Smooth muscle cell (in vitro differentiated cells): ENCODE measurements around the gene UGT1A1. TPM values are rescaled to one million over a fixed set of nuclear protein-coding genes. Genes with fewer than 3 reads are reported as not detected.

Experiments
- DNase-seq: peaks from one replicate; lab custom pipeline; 2025; ENCODE audit not compliant: unreplicated experiment; lab: John Stamatoyannopoulos, UW
- H2AFZ ChIP-seq: fragments of 200-600 bp; sonication (generic); 2 replicates; pipeline ENCODE4 v1.6.0; 2016; ENCODE audit warnings: antibody characterized with exemption, low read depth, mild to moderate bottlenecking
- H3F3A ChIP-seq: fragments of 200-600 bp; sonication (generic); 2 replicates; pipeline ENCODE4 v1.6.0; 2017; ENCODE audit warnings: antibody characterized with exemption, low read depth
- H3K27ac ChIP-seq: fragments of 200-600 bp; sonication (generic); 2 replicates; pipeline ENCODE4 v1.5.1; 2016; ENCODE audit warnings: low read depth, mild to moderate bottlenecking
- H3K27me3 ChIP-seq: fragments of 200-600 bp; sonication (generic); 2 replicates; pipeline ENCODE4 v1.6.1; 2016; ENCODE audit warnings: low read depth, mild to moderate bottlenecking
- H3K36me3 ChIP-seq: fragments of 200-600 bp; sonication (generic); 2 replicates; pipeline ENCODE4 v1.5.1; 2016; ENCODE audit warnings: low read depth
- H3K4me1 ChIP-seq: fragments of 200-600 bp; sonication (generic); 2 replicates; pipeline ENCODE4 v1.5.1; 2016; ENCODE audit warnings: low read depth
- H3K4me2 ChIP-seq: fragments of 200-600 bp; sonication (generic); 2 replicates; pipeline ENCODE4 v1.6.0; 2016; ENCODE audit warnings: mild to moderate bottlenecking
- H3K4me3 ChIP-seq: fragments of 200-600 bp; sonication (generic); 2 replicates; pipeline ENCODE4 v1.5.1; 2016; ENCODE audit warnings: mild to moderate bottlenecking
- H3K79me2 ChIP-seq: fragments of 200-600 bp; sonication (generic); 2 replicates; pipeline ENCODE4 v1.6.0; 2016; ENCODE audit warnings: low read depth, mild to moderate bottlenecking
- H3K9ac ChIP-seq: fragments of 200-600 bp; sonication (generic); 2 replicates; pipeline ENCODE4 v1.6.0; 2016; ENCODE audit warnings: low read depth
- H3K9me3 ChIP-seq: fragments of 200-600 bp; sonication (generic); replicated peaks from 2 replicates; pipeline ENCODE4 v1.5.1; 2016; ENCODE audit warnings: low read depth
- H4K20me1 ChIP-seq: fragments of 200-600 bp; sonication (generic); 2 replicates; pipeline ENCODE4 v1.6.0; 2016; ENCODE audit warnings: low read depth
- WGBS: methylation state at CpG from one replicate; pipeline ENCODE4 v1.1.7; 2016; ENCODE audit warnings: low lambda C conversion rate; 5-methylcytosine and 5-hydroxymethylcytosine counted together
- polyA plus RNA-seq: library from polyadenylated mRNA; unstranded; fragments of >200 nt; fragmentation: Nextera tagmentation; extraction: Ambion mirVana; gene quantifications from 2 replicates; pipeline ENCODE4 v1.2.1, GENCODE V29; 2016
- total RNA-seq: library from RNA; depleted of rRNA; stranded (reverse); fragments of >200 nt; gene quantifications from 2 replicates; pipeline ENCODE4 v1.2.3, GENCODE V29; 2014
- TF ChIP-seq, protein P1 (sequence below): fragments of 200-600 bp; sonication (generic); IDR thresholded peaks from 2 replicates; pipeline ENCODE4 v1.5.1; 2017; ENCODE audit warnings: borderline replicate concordance, mild to moderate bottlenecking, antibody characterized with exemption; ENCODE audit not compliant: insufficient read depth, poor library complexity, severe bottlenecking

Gene UGT1A1
- total and polyA plus RNA-seq, 2 experiments from 2014 or later: not detected

GRCh38 chr2:233820774-233821105 lies 60.7 kb downstream of the UGT1A1 start:
- Histone ChIP-seq H3K79me2 (no peaks in the 10 kb centered on the region), H3F3A (no peaks in the 10 kb centered on the region), H3K9me3 (no peaks in the 10 kb centered on the region), H3K27ac (no peak overlapping the region), H3K9ac (no peak overlapping the region), H4K20me1 (no peaks in the 10 kb centered on the region), H3K4me2 (no peak overlapping the region), H3K4me1 (no peaks in the 10 kb centered on the region), H3K4me3 (no peak overlapping the region), H3K27me3 (no peaks in the 10 kb centered on the region), H2AFZ (no peak overlapping the region), H3K36me3 (no peaks in the 10 kb centered on the region)
- no peak for DNase-seq
- 87% methylated on average over 6 of the region's 6 CpGs for WGBS
- TF ChIP-seq, protein P1, sequence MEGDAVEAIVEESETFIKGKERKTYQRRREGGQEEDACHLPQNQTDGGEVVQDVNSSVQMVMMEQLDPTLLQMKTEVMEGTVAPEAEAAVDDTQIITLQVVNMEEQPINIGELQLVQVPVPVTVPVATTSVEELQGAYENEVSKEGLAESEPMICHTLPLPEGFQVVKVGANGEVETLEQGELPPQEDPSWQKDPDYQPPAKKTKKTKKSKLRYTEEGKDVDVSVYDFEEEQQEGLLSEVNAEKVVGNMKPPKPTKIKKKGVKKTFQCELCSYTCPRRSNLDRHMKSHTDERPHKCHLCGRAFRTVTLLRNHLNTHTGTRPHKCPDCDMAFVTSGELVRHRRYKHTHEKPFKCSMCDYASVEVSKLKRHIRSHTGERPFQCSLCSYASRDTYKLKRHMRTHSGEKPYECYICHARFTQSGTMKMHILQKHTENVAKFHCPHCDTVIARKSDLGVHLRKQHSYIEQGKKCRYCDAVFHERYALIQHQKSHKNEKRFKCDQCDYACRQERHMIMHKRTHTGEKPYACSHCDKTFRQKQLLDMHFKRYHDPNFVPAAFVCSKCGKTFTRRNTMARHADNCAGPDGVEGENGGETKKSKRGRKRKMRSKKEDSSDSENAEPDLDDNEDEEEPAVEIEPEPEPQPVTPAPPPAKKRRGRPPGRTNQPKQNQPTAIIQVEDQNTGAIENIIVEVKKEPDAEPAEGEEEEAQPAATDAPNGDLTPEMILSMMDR: no peak

DNA sequence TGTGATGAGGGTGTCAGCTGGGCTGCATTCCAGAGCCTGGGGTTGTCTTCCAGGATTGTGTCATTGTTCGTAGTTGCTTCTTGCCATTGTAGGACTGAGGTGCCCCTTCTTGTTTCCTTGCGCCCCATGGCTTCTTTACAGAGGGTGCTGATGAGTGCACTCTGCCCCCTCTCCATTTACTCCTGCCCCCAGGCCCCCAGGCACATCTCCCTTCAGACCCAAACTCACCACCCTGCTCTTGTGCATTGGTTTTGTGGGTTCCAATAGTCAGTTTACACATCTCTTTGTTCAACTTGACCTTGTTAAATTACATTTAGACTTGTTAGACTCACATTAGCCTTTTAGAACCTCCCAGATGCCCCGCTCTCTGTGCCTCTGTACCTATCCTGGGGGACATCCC lies 61.1 kb downstream of the UGT1A1 start:
- Histone ChIP-seq H3K36me3 (no peaks in the 10 kb centered on the region), H3K9me3 (no peaks in the 10 kb centered on the region), H2AFZ (no peak overlapping the region), H3K4me2 (no peak overlapping the region), H3K4me3 (no peak overlapping the region), H3K27me3 (no peaks in the 10 kb centered on the region), H4K20me1 (no peaks in the 10 kb centered on the region), H3K27ac (no peak overlapping the region), H3F3A (no peaks in the 10 kb centered on the region), H3K79me2 (no peaks in the 10 kb centered on the region), H3K4me1 (no peaks in the 10 kb centered on the region), H3K9ac (no peak overlapping the region)
- WGBS: 100% methylated on average over 3 of the region's 3 CpGs
- DNase-seq: no peak
- TF ChIP-seq, protein P1: no peak

- Histone ChIP-seq H3K27ac (no peak overlapping the region), H3K4me3 (no peak overlapping the region), H3K79me2 (no peaks in the 10 kb centered on the region), H3K9ac (no peak overlapping the region), H3K9me3 (no peaks in the 10 kb centered on the region), H3K27me3 (no peaks in the 10 kb centered on the region), H3K4me2 (no peak overlapping the region), H3K4me1 (no peaks in the 10 kb centered on the region), H2AFZ (no peak overlapping the region), H3F3A (no peaks in the 10 kb centered on the region), H3K36me3 (no peaks in the 10 kb centered on the region), H4K20me1 (no peaks in the 10 kb centered on the region)
- DNase-seq: no peak
- TF ChIP-seq, protein P1: no peak
- 93% methylated on average over 8 of the region's 8 CpGs for WGBS
Measured at GRCh38 chr2:233821709-233822100, 61.6 kb downstream of the UGT1A1 start.

GRCh38 chr2:233822101-233822771 lies 62.2 kb downstream of the UGT1A1 start:
- 92% methylated on average over 21 of the region's 21 CpGs for WGBS

More at GRCh38 chr2:233822101-233822771, 62.2 kb downstream of the UGT1A1 start:
- H3K9ac ChIP-seq: no peak overlapping the region
- no peak overlapping the region for H3K27ac ChIP-seq
- H3K27me3 ChIP-seq: no peaks in the 10 kb centered on the region
- no peaks in the 10 kb centered on the region for H3K4me1 ChIP-seq
- no peak overlapping the region for H3K4me3 ChIP-seq
- no peaks in the 10 kb centered on the region for H4K20me1 ChIP-seq
- no peak overlapping the region for H2AFZ ChIP-seq
- TF ChIP-seq, protein P1: no peak
- H3F3A ChIP-seq: no peaks in the 10 kb centered on the region
- H3K79me2 ChIP-seq: no peaks in the 10 kb centered on the region
- H3K4me2 ChIP-seq: no peak overlapping the region
- no peaks in the 10 kb centered on the region for H3K9me3 ChIP-seq
- no peak for DNase-seq
- H3K36me3 ChIP-seq: no peaks in the 10 kb centered on the region
